Measurements from ENCODE around the gene PLA2G3.
"Not testable (repeated sequence)": the region's sequence is repeated elsewhere in the genome, so short reads cannot be mapped to it uniquely, and the experiment has no call there.

Gene PLA2G3

GRCh38 chr22:31122532-31123291 lies 17.6 kb downstream of the PLA2G3 start, which contains the start of gene INPP5J:
Gene INPP5J (plus strand): TSS chr22:31122966. CDS start chr22:31123015, 49 bp downstream.
- no peak for DNase-seq

- DNase-seq, result no peak
These were observed 18.1 kb downstream of the PLA2G3 start for GRCh38 chr22:31122196-31122531.

GRCh38 chr22:31121403-31121802 lies 18.9 kb downstream of the PLA2G3 start:
- DNase-seq, result no peak

GRCh38 chr22:31120642-31121041 lies 19.7 kb downstream of the PLA2G3 start:
- no peak for DNase-seq

- DNase-seq, result no peak
These were observed 20.1 kb downstream of the PLA2G3 start for GRCh38 chr22:31120230-31120629.

- DNase-seq, result no peak
These were observed 21.1 kb downstream of the PLA2G3 start for GRCh38 chr22:31119026-31119717.

GRCh38 chr22:31118046-31118820 lies 22.1 kb downstream of the PLA2G3 start:
- no peak for DNase-seq

- DNase-seq, result not testable (repeated sequence)
These were observed 27.7 kb downstream of the PLA2G3 start for GRCh38 chr22:31112547-31113091.

GRCh38 chr22:31107894-31108218 lies 32.5 kb downstream of the PLA2G3 start:
- DNase-seq, result no peak

GRCh38 chr22:31107178-31107893 lies 33.0 kb downstream of the PLA2G3 start, which contains the start of gene SELENOM:
Gene SELENOM (minus strand): TSS chr22:31107568. CDS start chr22:31107505, 63 bp downstream.
- DNase-seq, result no peak

- DNase-seq, result no peak
These were observed 33.6 kb downstream of the PLA2G3 start for GRCh38 chr22:31106731-31107177.

GRCh38 chr22:31106001-31106571 lies 34.2 kb downstream of the PLA2G3 start:
- no peak for DNase-seq

GRCh38 chr22:31105282-31105929 lies 34.9 kb downstream of the PLA2G3 start:
- DNase-seq, result no peak

GRCh38 chr22:31104869-31105268 lies 35.4 kb downstream of the PLA2G3 start:
- no peak for DNase-seq

- no peak for DNase-seq
These were observed 36.2 kb downstream of the PLA2G3 start for GRCh38 chr22:31103899-31104694.

- DNase-seq, result no peak
These were observed 37.2 kb downstream of the PLA2G3 start for GRCh38 chr22:31103111-31103510.

GRCh38 chr22:31102441-31103081 lies 37.7 kb downstream of the PLA2G3 start:
- no peak for DNase-seq

- no peak for DNase-seq
These were observed 39.4 kb downstream of the PLA2G3 start for GRCh38 chr22:31100762-31101525.

All from cortex of kidney (tissue), 1 donor.